Calu3 (cell line): ENCODE results near the gene COL15A1. TPM values are rescaled to one million over a fixed set of nuclear protein-coding genes. Genes with fewer than 3 reads are reported as not detected.
"Not testable (repeated sequence)": the region's sequence is repeated elsewhere in the genome, so short reads cannot be mapped to it uniquely, and the experiment has no call there.

Experiments used
- BruUV-seq: library from RNA; stranded (reverse); fragments of 400-500 nt; replicated peaks from 2 replicates; lab custom pipeline; 2021; lab: Mats Ljungman, UMichigan
- CTCF ChIA-PET: fragments of 300-600 bp; sonication (Branson Sonifier 250); formaldehyde crosslinking; loops from one replicate; lab custom pipeline; 2022; ENCODE audit warnings: antibody characterized with exemption; lab: Charles Lee
- DNase-seq: peaks from one replicate; pipeline ENCODE4 v3.0.0; 2022
- H3K27ac Mint-ChIP-seq: one replicate; pipeline ENCODE4 v1.8.0; 2022; ENCODE audit warnings: mixed read lengths; ENCODE audit not compliant: unreplicated experiment
- H3K27me3 Mint-ChIP-seq: one replicate; pipeline ENCODE4 v1.8.0; 2022; ENCODE audit warnings: mixed read lengths; ENCODE audit not compliant: unreplicated experiment
- H3K36me3 Mint-ChIP-seq: one replicate; pipeline ENCODE4 v1.8.0; 2022; ENCODE audit warnings: mild to moderate bottlenecking, moderate library complexity, mixed read lengths; ENCODE audit not compliant: insufficient read depth, unreplicated experiment
- H3K4me1 Mint-ChIP-seq: one replicate; pipeline ENCODE4 v1.8.0; 2022; ENCODE audit warnings: mild to moderate bottlenecking, low read depth, mixed read lengths; ENCODE audit not compliant: unreplicated experiment
- H3K4me3 Mint-ChIP-seq: one replicate; pipeline ENCODE4 v1.8.0; 2022; ENCODE audit warnings: mild to moderate bottlenecking, low read depth, moderate library complexity, mixed read lengths; ENCODE audit not compliant: unreplicated experiment
- H3K9me3 Mint-ChIP-seq: one replicate; pipeline ENCODE4 v1.8.0; 2022; ENCODE audit warnings: low read depth, mixed read lengths; ENCODE audit not compliant: unreplicated experiment
- CTCF ChIP-seq: fragments of 200-600 bp; IDR thresholded peaks from one replicate; pipeline ENCODE4 v1.8.0; 2022; ENCODE audit warnings: antibody characterized with exemption; ENCODE audit not compliant: unreplicated experiment
- intact Hi-C: fragments of 100-400 bp; cut with micrococcal nuclease; formaldehyde crosslinking; loops from one replicate; pipeline ENCODE4 v1.10.0; 2022; ENCODE audit not compliant: unreplicated experiment
- total RNA-seq: library from RNA; stranded (reverse); gene quantifications from 2 replicates; pipeline ENCODE4 v1.2.3, GENCODE V29; 2022

Gene COL15A1
- total RNA-seq, 1 experiment from 2014 or later: not detected

GRCh38 chr9:98911042-98911441 lies 32.7 kb upstream of the COL15A1 start:
- TF ChIP-seq CTCF: no peak
- H3K27me3 Mint-ChIP-seq: peaks cover 37% of the 10 kb centered on the region
- H3K9me3 Mint-ChIP-seq: no peaks in the 10 kb centered on the region
- no peaks in the 10 kb centered on the region for H3K36me3 Mint-ChIP-seq
- CTCF ChIA-PET: interaction anchor here (1.8 kb wide), 1 partner anchor 12 kb away, joined by 4 read pairs; no protein-coding TSS in a partner anchor
- no peak for DNase-seq
- no peak overlapping the region for H3K4me3 Mint-ChIP-seq
- no peak overlapping the region for H3K27ac Mint-ChIP-seq
- no TSS peak for BruUV-seq
- no peaks in the 10 kb centered on the region for H3K4me1 Mint-ChIP-seq
- intact Hi-C loops: no loop called here

- intact Hi-C loops, H3K4me3 Mint-ChIP-seq, H3K27ac Mint-ChIP-seq, DNase-seq, H3K9me3 Mint-ChIP-seq, BruUV-seq, H3K36me3 Mint-ChIP-seq, H3K4me1 Mint-ChIP-seq: not testable (repeated sequence)
- H3K27me3 Mint-ChIP-seq: peaks cover 30% of the 10 kb centered on the region
- CTCF ChIA-PET: interaction anchor here (1.8 kb wide), 1 partner anchor 12 kb away, joined by 4 read pairs; no protein-coding TSS in a partner anchor
Observed at GRCh38 chr9:98911738-98912137, 32.0 kb upstream of the COL15A1 start.

- no TSS peak for BruUV-seq
- TF ChIP-seq CTCF: no peak
- no peak overlapping the region for H3K4me3 Mint-ChIP-seq
- no peak overlapping the region for H3K27ac Mint-ChIP-seq
- H3K27me3 Mint-ChIP-seq: peaks cover 25% of the 10 kb centered on the region
- CTCF ChIA-PET: interaction anchor here (1.8 kb wide), 1 partner anchor 11 kb away, joined by 4 read pairs; no protein-coding TSS in a partner anchor
- no peaks in the 10 kb centered on the region for H3K9me3 Mint-ChIP-seq
- intact Hi-C loops: no loop called here
- H3K4me1 Mint-ChIP-seq: no peaks in the 10 kb centered on the region
- H3K36me3 Mint-ChIP-seq: no peaks in the 10 kb centered on the region
- no peak for DNase-seq
Observed at GRCh38 chr9:98912450-98912849, 31.3 kb upstream of the COL15A1 start.

GRCh38 chr9:98913044-98913443 lies 30.7 kb upstream of the COL15A1 start:
- H3K36me3 Mint-ChIP-seq: no peaks in the 10 kb centered on the region
- CTCF ChIA-PET: interaction anchor here (1.8 kb wide), 1 partner anchor 10 kb away, joined by 4 read pairs; no protein-coding TSS in a partner anchor
- TF ChIP-seq CTCF: no peak
- H3K27ac Mint-ChIP-seq: no peak overlapping the region
- H3K4me3 Mint-ChIP-seq: no peak overlapping the region
- no peaks in the 10 kb centered on the region for H3K4me1 Mint-ChIP-seq
- peaks cover 25% of the 10 kb centered on the region for H3K27me3 Mint-ChIP-seq
- no peak for DNase-seq
- no TSS peak for BruUV-seq
- no peaks in the 10 kb centered on the region for H3K9me3 Mint-ChIP-seq
- intact Hi-C loops: no loop called here

GRCh38 chr9:98913705-98914104 lies 30.0 kb upstream of the COL15A1 start:
- H3K4me3 Mint-ChIP-seq: no peak overlapping the region
- no TSS peak for BruUV-seq
- intact Hi-C loops: no loop called here
- H3K9me3 Mint-ChIP-seq: no peaks in the 10 kb centered on the region
- H3K4me1 Mint-ChIP-seq: no peaks in the 10 kb centered on the region
- DNase-seq: no peak
- no peaks in the 10 kb centered on the region for H3K36me3 Mint-ChIP-seq
- peaks cover 25% of the 10 kb centered on the region for H3K27me3 Mint-ChIP-seq
- no peak for TF ChIP-seq CTCF
- CTCF ChIA-PET: no interaction called here
- no peak overlapping the region for H3K27ac Mint-ChIP-seq
